ENCODE data around the gene AHR.

Gene AHR

GRCh38 chr7:17359610-17360009 lies 61.2 kb downstream of the AHR start:
- DNase-seq (ENCODE audit: low read depth): no peak
- no peak overlapping the region for H3K4me3 ChIP-seq (ENCODE audit: control insufficient read depth, low read depth, low read length)
- no peak for TF ChIP-seq CTCF (conservative IDR thresholded peaks at IDR 0.05; ENCODE audit: control insufficient read depth, insufficient read depth, low read depth, low read length)

GRCh38 chr7:17362439-17363105 lies 64.1 kb downstream of the AHR start:
- peak; percentile 30 for DNase-seq (ENCODE audit: low read depth)
- no peak for TF ChIP-seq CTCF (conservative IDR thresholded peaks at IDR 0.05; ENCODE audit: control insufficient read depth, insufficient read depth, low read depth, low read length)

GRCh38 chr7:17364671-17365070 lies 66.2 kb downstream of the AHR start:
- no peak for DNase-seq (ENCODE audit: low read depth)
- H3K4me3 ChIP-seq (ENCODE audit: control insufficient read depth, low read depth, low read length): no peak overlapping the region
- TF ChIP-seq CTCF (conservative IDR thresholded peaks at IDR 0.05; ENCODE audit: control insufficient read depth, insufficient read depth, low read depth, low read length): no peak

More at GRCh38 chr7:17362439-17363105, 64.1 kb downstream of the AHR start:
- H3K4me3 ChIP-seq (ENCODE audit: control insufficient read depth, low read depth, low read length): no peak overlapping the region

- TF ChIP-seq CTCF (conservative IDR thresholded peaks at IDR 0.05; ENCODE audit: control insufficient read depth, insufficient read depth, low read depth, low read length): no peak
- DNase-seq (ENCODE audit: low read depth): no peak
- no peak overlapping the region for H3K4me3 ChIP-seq (ENCODE audit: control insufficient read depth, low read depth, low read length)
These were observed 67.3 kb downstream of the AHR start for GRCh38 chr7:17365775-17366174.

GRCh38 chr7:17367502-17367901 lies 69.0 kb downstream of the AHR start:
- peak; percentile 8 for DNase-seq (ENCODE audit: low read depth)
- H3K4me3 ChIP-seq (ENCODE audit: control insufficient read depth, low read depth, low read length): no peak overlapping the region
- no peak for TF ChIP-seq CTCF (conservative IDR thresholded peaks at IDR 0.05; ENCODE audit: control insufficient read depth, insufficient read depth, low read depth, low read length)

- no peak overlapping the region for H3K4me3 ChIP-seq (ENCODE audit: control insufficient read depth, low read depth, low read length)
- peak; percentile 8 for DNase-seq (ENCODE audit: low read depth)
- no peak for TF ChIP-seq CTCF (conservative IDR thresholded peaks at IDR 0.05; ENCODE audit: control insufficient read depth, insufficient read depth, low read depth, low read length)
These were observed 70.5 kb downstream of the AHR start for GRCh38 chr7:17368856-17369524.
